GM04504 (cell line): ENCODE data around the gene MECR.
"Not testable (repeated sequence)": the region's sequence is repeated elsewhere in the genome, so short reads cannot be mapped to it uniquely, and the experiment has no call there.

Experiments used
- DNase-seq: peaks from one replicate; pipeline ENCODE4 v3.0.0-alpha.2; 2012; ENCODE audit warnings: low read depth

The MECR gene

GRCh38 chr1:29167904-29168303 lies 62.8 kb downstream of the MECR start:
- no peak for DNase-seq

DNA sequence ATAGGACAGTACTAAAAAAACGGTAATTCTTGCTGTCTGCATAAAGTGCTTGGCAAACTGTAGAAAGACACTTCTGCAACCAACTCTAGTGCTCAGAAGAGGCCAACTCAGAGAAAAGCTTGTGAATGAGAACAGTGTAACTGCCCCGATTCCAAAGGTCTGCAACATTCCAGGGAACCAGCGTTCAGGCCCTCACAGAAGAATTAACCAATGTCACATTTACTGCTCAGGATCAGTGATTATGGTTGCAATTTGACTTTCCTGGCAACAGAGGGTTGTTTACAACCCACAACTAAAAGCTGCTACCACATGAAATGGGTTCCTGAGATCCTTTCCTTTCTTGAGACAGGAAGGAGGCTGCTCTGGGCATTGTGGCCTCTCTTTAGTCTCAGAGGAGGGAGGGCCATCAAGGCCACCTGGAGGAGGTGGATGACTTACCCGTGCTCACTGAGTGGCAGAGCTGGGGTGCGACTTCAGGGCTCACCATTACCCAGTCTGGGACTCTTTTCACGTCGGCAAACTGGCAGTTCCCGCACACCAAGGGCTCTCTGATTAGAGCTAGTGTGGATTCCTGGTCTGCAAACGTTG lies 64.3 kb downstream of the MECR start:
- no peak for DNase-seq

DNA sequence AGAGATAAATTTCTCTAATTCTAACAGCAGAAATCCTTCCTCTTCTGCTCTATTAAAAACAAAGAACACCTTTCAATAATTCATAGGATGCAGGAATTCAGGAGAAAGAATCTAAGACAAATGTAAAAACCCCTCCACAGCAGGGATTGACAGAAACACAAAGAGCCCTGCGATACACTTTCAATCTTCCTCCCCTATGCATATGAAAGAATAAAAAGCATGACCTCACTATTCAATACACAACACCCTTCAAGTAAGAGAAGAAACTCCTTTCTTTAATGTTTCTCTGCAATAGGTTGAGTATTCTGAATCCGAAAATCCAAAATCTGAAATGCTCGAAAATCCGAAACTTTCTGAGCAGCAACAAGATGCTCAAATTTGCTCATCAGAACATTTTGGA lies 66.1 kb downstream of the MECR start:
- no peak for DNase-seq

DNA sequence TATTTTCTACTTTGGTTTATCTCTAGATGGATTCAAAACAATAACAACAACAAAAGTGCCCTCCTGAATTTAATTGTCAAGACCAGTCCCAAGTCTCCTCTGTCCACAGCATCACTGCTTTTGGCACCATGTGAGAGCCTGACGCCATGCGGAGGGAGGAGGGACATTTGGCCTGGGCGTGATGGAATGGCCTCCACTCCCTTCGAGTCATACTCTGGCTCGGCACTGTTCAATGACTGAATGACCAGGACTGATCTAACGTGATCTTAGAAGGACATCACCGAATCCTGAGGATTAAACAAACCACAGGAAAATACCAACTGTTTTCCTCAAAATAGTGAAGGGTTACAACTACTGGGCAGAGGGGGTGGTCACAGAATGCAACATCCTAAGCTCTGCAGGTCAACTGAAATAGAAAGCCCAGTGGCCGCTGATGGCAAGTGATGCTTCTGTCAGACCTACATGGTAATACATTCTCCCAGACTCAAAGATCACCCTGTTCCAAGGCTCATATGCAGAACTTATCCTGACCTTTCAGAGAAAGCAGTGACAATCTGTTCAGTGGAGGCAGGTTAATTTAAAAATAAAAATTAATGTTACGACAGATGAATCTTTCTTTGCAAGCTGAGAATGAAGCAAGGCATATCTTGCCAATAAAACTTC lies 68.1 kb downstream of the MECR start:
- no peak for DNase-seq

DNA sequence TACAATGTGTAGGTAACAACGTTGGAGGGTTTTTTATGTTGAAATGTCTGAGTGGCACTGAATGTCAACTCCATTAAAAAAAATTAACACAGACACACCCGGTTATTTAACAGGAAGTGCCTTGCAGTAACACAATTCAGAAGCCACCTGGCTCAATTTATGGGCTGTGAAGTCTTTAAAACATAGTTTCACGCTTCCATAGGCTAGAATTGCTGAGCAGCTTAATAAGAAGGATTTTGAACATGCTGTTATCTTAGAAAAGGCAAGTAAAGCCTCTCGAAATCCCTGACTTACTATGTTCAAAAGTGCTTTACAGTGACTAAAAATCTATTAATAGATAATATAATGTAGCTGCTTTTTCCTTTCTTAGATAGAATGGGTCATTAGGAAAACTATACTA lies 68.7 kb downstream of the MECR start:
- no peak for DNase-seq

- DNase-seq: no peak
Observed at GRCh38 chr1:29159773-29160172, 71.0 kb downstream of the MECR start.

- no peak for DNase-seq
Observed at GRCh38 chr1:29157269-29157601, 73.5 kb downstream of the MECR start.

DNA sequence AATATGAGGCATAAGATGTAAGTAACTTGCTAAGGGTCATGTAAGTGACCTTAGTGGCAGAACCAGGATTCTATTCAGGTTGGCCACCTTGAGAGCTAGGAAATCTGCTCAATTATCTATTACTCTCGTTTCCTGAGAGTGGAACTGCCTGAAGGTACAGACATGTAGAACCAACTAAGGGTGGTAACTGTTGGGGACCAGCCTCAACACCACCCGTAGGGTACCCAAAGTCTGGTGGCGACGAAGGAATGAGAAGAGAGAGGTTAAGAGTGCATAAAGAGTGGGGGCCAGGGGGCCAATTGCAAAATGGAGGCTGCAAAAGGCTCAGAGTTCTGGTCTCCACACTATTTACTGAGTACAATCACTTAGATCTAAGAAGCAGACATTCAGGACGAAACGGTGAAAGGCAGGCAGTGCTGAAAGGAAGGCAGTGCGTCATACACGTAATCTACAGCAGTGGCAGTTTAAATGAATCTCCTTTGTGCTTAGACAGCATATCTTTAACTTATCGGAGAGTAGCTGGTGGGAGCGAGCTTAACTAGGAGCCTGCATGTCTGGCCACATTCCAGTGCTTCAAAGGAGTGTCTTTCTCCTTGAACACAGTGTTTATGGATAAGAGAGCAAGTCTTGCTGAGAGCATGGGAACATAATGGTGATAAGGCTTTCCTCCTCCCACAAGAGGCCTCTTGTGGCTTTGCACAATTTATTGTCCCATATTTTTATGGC lies 74.0 kb downstream of the MECR start:
- no peak for DNase-seq

DNA sequence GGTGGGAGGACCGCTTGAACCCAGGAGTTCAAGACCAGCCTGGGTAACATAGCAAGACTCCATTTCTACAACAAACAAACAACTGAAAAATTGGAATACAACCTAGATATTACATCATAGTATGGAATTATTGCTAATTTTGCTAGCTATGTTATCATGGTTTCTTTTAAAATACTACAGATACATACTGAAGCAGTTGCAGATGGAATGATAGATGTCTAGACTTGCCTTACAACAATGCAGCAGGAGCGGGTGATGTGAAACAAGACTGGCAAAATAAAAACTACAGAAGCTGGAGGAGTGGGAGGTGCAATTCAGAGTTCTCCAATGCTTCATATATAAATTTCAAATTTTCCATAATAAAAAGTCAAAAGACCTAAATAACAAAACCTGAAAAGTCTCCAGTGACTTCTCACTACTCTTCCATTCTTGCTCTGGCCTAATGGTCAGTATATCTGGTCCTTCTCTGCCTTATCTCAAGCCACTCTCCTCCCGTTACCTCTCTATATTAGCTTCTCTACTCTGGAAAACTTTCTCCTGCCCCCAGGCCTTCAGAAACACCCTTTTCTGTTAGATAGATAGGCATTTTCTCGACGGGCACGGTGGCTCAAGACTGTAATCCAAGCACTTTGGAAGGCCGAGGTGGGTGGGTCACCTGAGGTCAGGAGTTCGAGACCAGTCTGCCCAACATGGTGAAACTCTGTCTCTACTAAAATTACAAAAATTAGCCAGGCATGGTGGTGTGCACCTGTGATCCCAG lies 78.5 kb downstream of the MECR start:
- no peak for DNase-seq

GRCh38 chr1:29150346-29150745 lies 80.4 kb downstream of the MECR start:
- not testable (repeated sequence) for DNase-seq

GRCh38 chr1:29148656-29149491 lies 81.9 kb downstream of the MECR start:
- no peak for DNase-seq

DNA sequence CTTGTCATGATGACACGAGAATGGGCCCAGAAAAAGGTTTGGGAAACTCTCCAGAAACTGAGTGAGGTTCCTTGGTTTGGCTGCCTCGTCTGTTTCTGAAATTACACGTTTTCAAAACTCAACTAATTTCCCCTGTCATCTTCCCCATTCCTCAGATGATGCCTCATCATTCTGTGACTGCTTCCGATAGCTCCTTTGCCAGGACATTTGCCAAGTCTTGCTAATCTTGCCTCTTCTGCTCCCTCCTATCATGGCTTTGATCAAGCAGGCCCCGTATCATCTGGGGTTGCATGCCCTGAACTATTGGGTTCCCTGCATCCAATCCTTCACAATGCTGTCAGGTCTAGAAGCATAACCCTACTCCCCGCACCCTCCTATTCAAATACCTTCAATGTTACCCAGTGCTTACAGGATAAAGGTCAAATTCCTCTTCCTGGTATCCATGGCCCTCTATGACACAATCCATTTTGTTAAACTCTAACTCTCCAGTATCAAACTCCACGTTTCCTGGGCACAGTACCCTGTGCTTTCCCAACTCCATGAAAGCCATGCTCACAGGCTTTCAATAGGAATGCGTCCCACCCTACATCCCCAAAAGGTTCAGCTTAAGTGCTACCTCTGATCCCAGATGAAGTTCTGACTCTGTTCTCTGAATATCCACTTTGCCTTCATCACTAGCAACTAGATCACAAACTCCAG lies 84.8 kb downstream of the MECR start:
- peak; percentile 90 for DNase-seq

GRCh38 chr1:29144178-29144577 lies 86.6 kb downstream of the MECR start:
- no peak for DNase-seq

GRCh38 chr1:29142714-29143113 lies 88.0 kb downstream of the MECR start:
- DNase-seq: no peak
